ENCODE measurements around the gene SPON1. TPM values are rescaled to one million over a fixed set of nuclear protein-coding genes. Genes with fewer than 3 reads are reported as not detected.
"Not testable (repeated sequence)": the region's sequence is repeated elsewhere in the genome, so short reads cannot be mapped to it uniquely, and the experiment has no call there.

SPON1 gene
- total and polyA plus RNA-seq, 4 donors: 0.72 to 4.9 (median 1.2) TPM

DNA sequence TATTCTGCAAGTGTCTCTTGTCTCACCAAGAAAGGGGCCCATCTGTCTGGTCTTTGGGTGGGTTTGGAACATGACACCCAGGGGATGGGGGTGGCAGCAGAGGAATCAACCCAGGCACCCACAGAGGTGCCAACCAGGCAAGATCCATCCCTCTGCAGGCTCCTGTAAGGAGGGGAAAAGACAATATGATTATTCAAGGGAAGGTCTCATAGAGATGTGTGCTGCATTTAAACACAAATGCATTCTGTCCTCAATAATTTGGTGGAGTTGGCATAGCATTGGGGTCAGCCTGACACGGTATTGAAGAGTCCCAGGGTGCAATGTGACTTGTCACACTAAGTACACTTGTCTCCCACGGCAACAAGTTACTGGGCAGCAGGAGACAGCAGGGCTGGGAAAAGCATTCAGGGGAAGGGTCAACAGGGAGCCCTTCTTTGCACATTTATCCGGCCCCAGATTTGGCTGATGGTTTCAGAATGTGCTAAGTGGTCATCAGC lies 33.1 kb upstream of the SPON1 start:
- 48% methylated on average over 3 of the region's 3 CpGs for WGBS
- Histone ChIP-seq H3K27me3 (ENCODE audit: control insufficient read depth in 4 of 4, insufficient read depth in 4 of 4, low read length in 3 of 4) (peaks cover 0 to 4% (median 0%) of the 10 kb centered on the region in 4 donors), H3K4me1 (ENCODE audit: control insufficient read depth in 4 of 4, insufficient read depth in 4 of 4, low read length in 3 of 4) (no peaks in the 10 kb centered on the region), H3K9me3 (ENCODE audit: control insufficient read depth in 4 of 4, low read length in 3 of 4) (peaks cover 0 to 3% (median 0%) of the 10 kb centered on the region in 4 donors), H3K27ac (ENCODE audit: low read depth in 1 of 2, low read length in 2 of 2) (no peak overlapping the region), H3K4me3 (ENCODE audit: low read depth in 1 of 3, low read length in 3 of 3) (no peak overlapping the region), H3K36me3 (ENCODE audit: control insufficient read depth in 4 of 4, insufficient read depth in 3 of 4, low read depth in 1 of 4, low read length in 3 of 4) (no peaks in the 10 kb centered on the region), H3K9ac (ENCODE audit: low read depth in 1 of 2, low read length in 2 of 2) (no peak overlapping the region)
- DNase-seq (ENCODE audit: low spot score): no peak
- TF ChIP-seq, protein P1, sequence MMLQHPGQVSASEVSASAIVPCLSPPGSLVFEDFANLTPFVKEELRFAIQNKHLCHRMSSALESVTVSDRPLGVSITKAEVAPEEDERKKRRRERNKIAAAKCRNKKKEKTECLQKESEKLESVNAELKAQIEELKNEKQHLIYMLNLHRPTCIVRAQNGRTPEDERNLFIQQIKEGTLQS (IDR thresholded peaks at IDR 0.05): no peak
- TF ChIP-seq NR2F2 (IDR thresholded peaks at IDR 0.05): no peak
- TF ChIP-seq, protein P2, sequence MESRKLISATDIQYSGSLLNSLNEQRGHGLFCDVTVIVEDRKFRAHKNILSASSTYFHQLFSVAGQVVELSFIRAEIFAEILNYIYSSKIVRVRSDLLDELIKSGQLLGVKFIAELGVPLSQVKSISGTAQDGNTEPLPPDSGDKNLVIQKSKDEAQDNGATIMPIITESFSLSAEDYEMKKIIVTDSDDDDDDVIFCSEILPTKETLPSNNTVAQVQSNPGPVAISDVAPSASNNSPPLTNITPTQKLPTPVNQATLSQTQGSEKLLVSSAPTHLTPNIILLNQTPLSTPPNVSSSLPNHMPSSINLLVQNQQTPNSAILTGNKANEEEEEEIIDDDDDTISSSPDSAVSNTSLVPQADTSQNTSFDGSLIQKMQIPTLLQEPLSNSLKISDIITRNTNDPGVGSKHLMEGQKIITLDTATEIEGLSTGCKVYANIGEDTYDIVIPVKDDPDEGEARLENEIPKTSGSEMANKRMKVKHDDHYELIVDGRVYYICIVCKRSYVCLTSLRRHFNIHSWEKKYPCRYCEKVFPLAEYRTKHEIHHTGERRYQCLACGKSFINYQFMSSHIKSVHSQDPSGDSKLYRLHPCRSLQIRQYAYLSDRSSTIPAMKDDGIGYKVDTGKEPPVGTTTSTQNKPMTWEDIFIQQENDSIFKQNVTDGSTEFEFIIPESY (IDR thresholded peaks at IDR 0.05): no peak
- no peak for TF ChIP-seq HNF4G (IDR thresholded peaks at IDR 0.05)
- no peak for TF ChIP-seq GABPA (IDR thresholded peaks at IDR 0.05 in 1 of 2, conservative IDR thresholded peaks at IDR 0.05 in 1 of 2)
- TF ChIP-seq, protein P3, sequence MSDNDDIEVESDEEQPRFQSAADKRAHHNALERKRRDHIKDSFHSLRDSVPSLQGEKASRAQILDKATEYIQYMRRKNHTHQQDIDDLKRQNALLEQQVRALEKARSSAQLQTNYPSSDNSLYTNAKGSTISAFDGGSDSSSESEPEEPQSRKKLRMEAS (IDR thresholded peaks at IDR 0.05): no peak
- no peak for TF ChIP-seq YY1 (IDR thresholded peaks at IDR 0.05)
- TF ChIP-seq SP1 (IDR thresholded peaks at IDR 0.05): no peak
- no peak for TF ChIP-seq RAD21 (IDR thresholded peaks at IDR 0.05)
- no peak for TF ChIP-seq EGR1 (IDR thresholded peaks at IDR 0.05; ENCODE audit: low read depth in 2 of 2)
- no peak for TF ChIP-seq RXRA (IDR thresholded peaks at IDR 0.05)

DNA sequence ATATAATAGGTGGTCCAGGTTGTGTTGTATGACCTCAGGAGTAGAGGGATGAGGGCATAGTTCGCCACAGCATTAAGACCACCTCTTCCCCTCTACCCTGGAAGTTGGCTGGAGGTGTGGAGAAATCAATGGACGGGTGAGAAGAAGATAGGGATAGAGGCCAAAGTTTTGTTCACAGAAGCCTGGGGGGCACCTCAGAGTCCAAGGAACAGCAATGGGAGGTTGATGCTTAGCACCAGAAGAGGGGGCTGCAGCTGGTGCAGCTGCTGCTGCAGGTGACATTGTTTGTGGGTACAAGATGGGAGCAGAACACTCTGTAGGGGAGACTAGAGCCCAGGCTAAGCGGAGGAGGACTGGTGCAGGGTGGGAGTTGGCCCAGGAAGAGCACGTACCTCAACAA lies 31.2 kb upstream of the SPON1 start:
- no peak for DNase-seq (ENCODE audit: low spot score)
- Histone ChIP-seq H3K36me3 (ENCODE audit: control insufficient read depth in 4 of 4, insufficient read depth in 3 of 4, low read depth in 1 of 4, low read length in 3 of 4) (no peaks in the 10 kb centered on the region), H3K27me3 (ENCODE audit: control insufficient read depth in 4 of 4, insufficient read depth in 4 of 4, low read length in 3 of 4) (peaks cover 0 to 4% (median 0%) of the 10 kb centered on the region in 4 donors), H3K9me3 (ENCODE audit: control insufficient read depth in 4 of 4, low read length in 3 of 4) (peaks cover 0 to 3% (median 0%) of the 10 kb centered on the region in 4 donors), H3K4me3 (ENCODE audit: low read depth in 1 of 3, low read length in 3 of 3) (no peak overlapping the region), H3K9ac (ENCODE audit: low read depth in 1 of 2, low read length in 2 of 2) (no peak overlapping the region), H3K4me1 (ENCODE audit: control insufficient read depth in 4 of 4, insufficient read depth in 4 of 4, low read length in 3 of 4) (no peaks in the 10 kb centered on the region), H3K27ac (ENCODE audit: low read depth in 1 of 2, low read length in 2 of 2) (no peak overlapping the region)
- 87% methylated on average over 4 of the region's 4 CpGs for WGBS
- TF ChIP-seq, protein P2 (IDR thresholded peaks at IDR 0.05): no peak
- no peak for TF ChIP-seq FOXA2 (IDR thresholded peaks at IDR 0.05)
- TF ChIP-seq RXRA (IDR thresholded peaks at IDR 0.05): no peak
- TF ChIP-seq RAD21 (IDR thresholded peaks at IDR 0.05): no peak
- TF ChIP-seq YY1 (IDR thresholded peaks at IDR 0.05): no peak
- no peak for TF ChIP-seq HNF4G (IDR thresholded peaks at IDR 0.05)
- no peak for TF ChIP-seq NR2F2 (IDR thresholded peaks at IDR 0.05)
- TF ChIP-seq EGR1 (IDR thresholded peaks at IDR 0.05; ENCODE audit: low read depth in 2 of 2): no peak
- TF ChIP-seq HNF4A (conservative IDR thresholded peaks at IDR 0.05): no peak
- no peak for TF ChIP-seq GABPA (IDR thresholded peaks at IDR 0.05 in 1 of 2, conservative IDR thresholded peaks at IDR 0.05 in 1 of 2)
- TF ChIP-seq SP1 (IDR thresholded peaks at IDR 0.05): no peak
- TF ChIP-seq, protein P1 (IDR thresholded peaks at IDR 0.05): no peak

DNA sequence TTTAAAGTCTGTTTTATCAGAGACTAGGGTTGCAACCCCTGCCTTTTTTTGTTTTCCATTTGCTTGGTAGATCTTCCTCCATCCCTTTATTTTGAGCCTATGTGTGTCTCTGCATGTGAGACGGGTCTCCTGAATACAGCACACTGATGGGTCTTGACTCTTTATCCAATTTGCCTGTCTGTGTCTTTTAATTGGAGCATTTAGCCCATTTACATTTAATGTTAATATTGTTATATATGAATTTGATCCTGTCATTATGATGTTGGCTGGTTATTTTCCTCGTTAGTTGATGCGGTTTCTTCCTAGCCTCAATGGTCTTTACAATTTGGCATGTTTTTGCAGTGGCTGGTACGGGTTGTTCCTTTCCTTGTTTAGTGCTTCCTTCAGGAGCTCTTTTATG lies 25.4 kb upstream of the SPON1 start:
- H3K4me1 ChIP-seq (ENCODE audit: control insufficient read depth in 4 of 4, insufficient read depth in 4 of 4, low read length in 3 of 4); DNase-seq (ENCODE audit: low spot score); H3K4me3 ChIP-seq (ENCODE audit: low read depth in 1 of 3, low read length in 3 of 3); H3K9ac ChIP-seq (ENCODE audit: low read depth in 1 of 2, low read length in 2 of 2); H3K9me3 ChIP-seq (ENCODE audit: control insufficient read depth in 4 of 4, low read length in 3 of 4); H3K27ac ChIP-seq (ENCODE audit: low read depth in 1 of 2, low read length in 2 of 2); H3K36me3 ChIP-seq (ENCODE audit: control insufficient read depth in 4 of 4, insufficient read depth in 3 of 4, low read depth in 1 of 4, low read length in 3 of 4); H3K27me3 ChIP-seq (ENCODE audit: control insufficient read depth in 4 of 4, insufficient read depth in 4 of 4, low read length in 3 of 4): not testable (repeated sequence)
- 91% methylated on average over 4 of the region's 4 CpGs for WGBS

DNA sequence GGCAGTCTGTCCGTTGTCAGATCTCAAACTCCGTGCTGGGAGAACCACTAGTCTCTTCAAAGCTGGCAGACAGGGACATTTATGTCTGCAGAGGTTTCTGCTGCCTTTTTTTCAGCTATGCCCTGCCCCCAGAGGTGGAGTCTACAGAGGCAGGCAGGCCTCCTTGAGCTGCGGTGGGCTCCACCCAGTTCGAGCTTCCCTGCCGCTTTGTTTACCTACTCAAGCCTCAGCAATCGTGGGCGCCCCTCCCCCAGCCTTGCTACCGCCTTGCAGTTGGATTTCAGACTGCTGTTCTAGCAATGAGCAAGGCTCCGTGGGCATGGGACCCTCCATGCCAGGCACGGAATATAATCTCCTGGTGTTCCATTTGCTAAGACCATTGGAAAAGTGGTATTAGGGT lies 23.7 kb upstream of the SPON1 start:
- H3K9me3 ChIP-seq (ENCODE audit: control insufficient read depth in 4 of 4, low read length in 3 of 4); H3K36me3 ChIP-seq (ENCODE audit: control insufficient read depth in 4 of 4, insufficient read depth in 3 of 4, low read depth in 1 of 4, low read length in 3 of 4); H3K4me3 ChIP-seq (ENCODE audit: low read depth in 1 of 3, low read length in 3 of 3); DNase-seq (ENCODE audit: low spot score); H3K9ac ChIP-seq (ENCODE audit: low read depth in 1 of 2, low read length in 2 of 2); H3K4me1 ChIP-seq (ENCODE audit: control insufficient read depth in 4 of 4, insufficient read depth in 4 of 4, low read length in 3 of 4); H3K27ac ChIP-seq (ENCODE audit: low read depth in 1 of 2, low read length in 2 of 2); H3K27me3 ChIP-seq (ENCODE audit: control insufficient read depth in 4 of 4, insufficient read depth in 4 of 4, low read length in 3 of 4): not testable (repeated sequence)
- 80% methylated on average over 10 of the region's 10 CpGs for WGBS
